SK-N-SH treated with all-trans-retinoic acid at 6 μM for 48 hours (cell line): ENCODE data around the gene BRD2.

Experiments
- ATAC-seq: fragments of 200-7000 bp; cut with Tn5 transposase; 3 replicates; pipeline ENCODE4 v1.9.1; 2020; ENCODE audit warnings: mild to moderate bottlenecking, moderate library complexity
- BACH2 ChIP-seq: fragments of 250-450 bp; sonication (Bioruptor Pico); IDR thresholded peaks from 2 replicates; pipeline ENCODE4 v1.9.0; 2021; ENCODE audit warnings: mild to moderate bottlenecking, borderline replicate concordance
- CSDC2 ChIP-seq: fragments of 250-450 bp; sonication (Bioruptor Pico); IDR thresholded peaks from 2 replicates; pipeline ENCODE4 v1.5.0; 2020; ENCODE audit warnings: mild to moderate bottlenecking, moderate library complexity
- ESRRG ChIP-seq: fragments of 250-450 bp; sonication (Bioruptor Pico); IDR thresholded peaks from 2 replicates; pipeline ENCODE4 v1.6.1; 2021; ENCODE audit warnings: mild to moderate bottlenecking
- GLIS3 ChIP-seq: fragments of 250-450 bp; sonication (Bioruptor Pico); IDR thresholded peaks from 2 replicates; pipeline ENCODE4 v1.5.0; 2020; ENCODE audit warnings: mild to moderate bottlenecking, moderate library complexity
- ISL1 ChIP-seq: fragments of 250-450 bp; sonication (Bioruptor Pico); IDR thresholded peaks from 2 replicates; pipeline ENCODE4 v2.1.2; 2022; ENCODE audit warnings: mild to moderate bottlenecking, moderate library complexity
- OSR1 ChIP-seq: fragments of 250-450 bp; sonication (Bioruptor Pico); IDR thresholded peaks from 2 replicates; pipeline ENCODE4 v1.8.0; 2022; ENCODE audit warnings: moderate library complexity, mild to moderate bottlenecking, inconsistent platforms
- PPARA ChIP-seq: fragments of 250-450 bp; sonication (Bioruptor Pico); IDR thresholded peaks from 2 replicates; pipeline ENCODE4 v1.5.0; 2020; ENCODE audit warnings: mild to moderate bottlenecking, borderline replicate concordance
- RARB ChIP-seq: fragments of 250-450 bp; sonication (Bioruptor Pico); IDR thresholded peaks from 2 replicates; pipeline ENCODE4 v1.8.0; 2021; ENCODE audit warnings: mild to moderate bottlenecking, moderate library complexity
- SNAI2 ChIP-seq: fragments of 250-450 bp; sonication (Bioruptor Pico); IDR thresholded peaks from 2 replicates; pipeline ENCODE4 v1.5.0; 2020; ENCODE audit warnings: mild to moderate bottlenecking, moderate library complexity
- TCF4 ChIP-seq: fragments of 250-450 bp; sonication (Bioruptor Pico); IDR thresholded peaks from 2 replicates; pipeline ENCODE4 v1.8.0; 2021; ENCODE audit warnings: mild to moderate bottlenecking, moderate library complexity, borderline replicate concordance
- TOX ChIP-seq: fragments of 250-450 bp; sonication (Bioruptor Pico); IDR thresholded peaks from 2 replicates; pipeline ENCODE4 v1.8.0; 2021; ENCODE audit warnings: mild to moderate bottlenecking, moderate library complexity, borderline replicate concordance
- ZC3H10 ChIP-seq: fragments of 250-450 bp; sonication (Bioruptor Pico); IDR thresholded peaks from 2 replicates; pipeline ENCODE4 v1.5.1; 2021; ENCODE audit warnings: mild to moderate bottlenecking, moderate library complexity
- ZFP3 ChIP-seq: fragments of 250-450 bp; sonication (Bioruptor Pico); IDR thresholded peaks from 2 replicates; pipeline ENCODE4 v1.5.0; 2020; ENCODE audit warnings: mild to moderate bottlenecking, moderate library complexity
- ZFP30 ChIP-seq: fragments of 450-650 bp; formaldehyde crosslinking; IDR thresholded peaks from 2 replicates; pipeline ENCODE4 v1.5.0; 2022; ENCODE audit warnings: mild to moderate bottlenecking, moderate library complexity
- ZNF565 ChIP-seq: fragments of 450-650 bp; formaldehyde crosslinking; conservative IDR thresholded peaks from 2 replicates; pipeline ENCODE4 v1.5.0; 2020; ENCODE audit warnings: low read depth, mild to moderate bottlenecking, moderate library complexity
- ZNF70 ChIP-seq: fragments of 450-650 bp; formaldehyde crosslinking; IDR thresholded peaks from 2 replicates; pipeline ENCODE4 v1.5.0; 2020; ENCODE audit warnings: mild to moderate bottlenecking, moderate library complexity
- ZNF8 ChIP-seq: fragments of 450-650 bp; formaldehyde crosslinking; IDR thresholded peaks from 2 replicates; pipeline ENCODE4 v1.5.0; 2020; ENCODE audit warnings: mild to moderate bottlenecking, moderate library complexity
- TF ChIP-seq, protein P1 (sequence below): fragments of 250-450 bp; sonication (Bioruptor Pico); IDR thresholded peaks from 2 replicates; pipeline ENCODE4 v1.5.0; 2020; ENCODE audit warnings: mild to moderate bottlenecking, moderate library complexity
- TF ChIP-seq, protein P2 (sequence below): fragments of 250-450 bp; sonication (Bioruptor Pico); IDR thresholded peaks from 2 replicates; pipeline ENCODE4 v1.5.1; 2020; ENCODE audit warnings: low read depth, mild to moderate bottlenecking, moderate library complexity
- TF ChIP-seq, protein P3 (sequence below): fragments of 250-450 bp; sonication (Bioruptor Pico); IDR thresholded peaks from 2 replicates; pipeline ENCODE4 v1.5.1; 2021; ENCODE audit warnings: mild to moderate bottlenecking, moderate library complexity
- TF ChIP-seq, protein P4 (sequence below): fragments of 250-450 bp; sonication (Bioruptor Pico); IDR thresholded peaks from 2 replicates; pipeline ENCODE4 v1.8.0; 2021; ENCODE audit warnings: low read depth, mild to moderate bottlenecking, moderate library complexity, borderline replicate concordance
- TF ChIP-seq, protein P5 (sequence below): fragments of 250-450 bp; sonication (Bioruptor Pico); IDR thresholded peaks from 2 replicates; pipeline ENCODE4 v1.8.0; 2020; ENCODE audit warnings: mild to moderate bottlenecking, moderate library complexity, borderline replicate concordance

Gene BRD2

DNA sequence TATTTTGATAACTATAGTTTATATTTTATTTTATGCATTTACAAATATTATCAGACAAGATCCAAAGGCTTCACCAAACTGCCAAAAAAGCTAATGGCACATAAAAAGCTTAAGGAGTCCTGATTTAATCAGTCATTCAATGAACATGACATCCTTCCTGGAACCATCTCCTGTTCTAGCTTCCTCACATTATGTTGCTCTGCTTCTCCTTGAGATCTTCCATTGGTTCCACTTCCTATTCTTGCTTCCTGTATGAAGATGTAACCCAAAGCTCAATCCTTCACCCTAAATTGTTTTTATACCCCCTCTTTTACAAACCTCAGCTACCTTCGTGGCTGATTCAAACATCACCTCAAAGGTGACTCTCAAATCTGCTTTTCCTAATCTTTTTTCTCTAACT lies 4.5 kb upstream of the BRD2 start:
- TF ChIP-seq ZFP3 = no peak
- no peak for TF ChIP-seq TOX (CRISPR knock-in tag)
- TF ChIP-seq, protein P1, sequence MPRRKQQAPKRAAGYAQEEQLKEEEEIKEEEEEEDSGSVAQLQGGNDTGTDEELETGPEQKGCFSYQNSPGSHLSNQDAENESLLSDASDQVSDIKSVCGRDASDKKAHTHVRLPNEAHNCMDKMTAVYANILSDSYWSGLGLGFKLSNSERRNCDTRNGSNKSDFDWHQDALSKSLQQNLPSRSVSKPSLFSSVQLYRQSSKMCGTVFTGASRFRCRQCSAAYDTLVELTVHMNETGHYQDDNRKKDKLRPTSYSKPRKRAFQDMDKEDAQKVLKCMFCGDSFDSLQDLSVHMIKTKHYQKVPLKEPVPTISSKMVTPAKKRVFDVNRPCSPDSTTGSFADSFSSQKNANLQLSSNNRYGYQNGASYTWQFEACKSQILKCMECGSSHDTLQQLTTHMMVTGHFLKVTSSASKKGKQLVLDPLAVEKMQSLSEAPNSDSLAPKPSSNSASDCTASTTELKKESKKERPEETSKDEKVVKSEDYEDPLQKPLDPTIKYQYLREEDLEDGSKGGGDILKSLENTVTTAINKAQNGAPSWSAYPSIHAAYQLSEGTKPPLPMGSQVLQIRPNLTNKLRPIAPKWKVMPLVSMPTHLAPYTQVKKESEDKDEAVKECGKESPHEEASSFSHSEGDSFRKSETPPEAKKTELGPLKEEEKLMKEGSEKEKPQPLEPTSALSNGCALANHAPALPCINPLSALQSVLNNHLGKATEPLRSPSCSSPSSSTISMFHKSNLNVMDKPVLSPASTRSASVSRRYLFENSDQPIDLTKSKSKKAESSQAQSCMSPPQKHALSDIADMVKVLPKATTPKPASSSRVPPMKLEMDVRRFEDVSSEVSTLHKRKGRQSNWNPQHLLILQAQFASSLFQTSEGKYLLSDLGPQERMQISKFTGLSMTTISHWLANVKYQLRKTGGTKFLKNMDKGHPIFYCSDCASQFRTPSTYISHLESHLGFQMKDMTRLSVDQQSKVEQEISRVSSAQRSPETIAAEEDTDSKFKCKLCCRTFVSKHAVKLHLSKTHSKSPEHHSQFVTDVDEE (CRISPR knock-in tag) = no peak
- TF ChIP-seq ZC3H10 = no peak
- no peak for TF ChIP-seq ZNF70
- no peak for TF ChIP-seq ZNF8
- TF ChIP-seq ZFP30 (CRISPR knock-in tag) = no peak
- TF ChIP-seq ZNF565 = no peak
- no peak for TF ChIP-seq TCF4 (CRISPR knock-in tag)
- TF ChIP-seq, protein P2, sequence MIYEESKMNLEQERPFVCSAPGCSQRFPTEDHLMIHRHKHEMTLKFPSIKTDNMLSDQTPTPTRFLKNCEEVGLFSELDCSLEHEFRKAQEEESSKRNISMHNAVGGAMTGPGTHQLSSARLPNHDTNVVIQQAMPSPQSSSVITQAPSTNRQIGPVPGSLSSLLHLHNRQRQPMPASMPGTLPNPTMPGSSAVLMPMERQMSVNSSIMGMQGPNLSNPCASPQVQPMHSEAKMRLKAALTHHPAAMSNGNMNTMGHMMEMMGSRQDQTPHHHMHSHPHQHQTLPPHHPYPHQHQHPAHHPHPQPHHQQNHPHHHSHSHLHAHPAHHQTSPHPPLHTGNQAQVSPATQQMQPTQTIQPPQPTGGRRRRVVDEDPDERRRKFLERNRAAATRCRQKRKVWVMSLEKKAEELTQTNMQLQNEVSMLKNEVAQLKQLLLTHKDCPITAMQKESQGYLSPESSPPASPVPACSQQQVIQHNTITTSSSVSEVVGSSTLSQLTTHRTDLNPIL (CRISPR knock-in tag) = no peak
- TF ChIP-seq, protein P3, sequence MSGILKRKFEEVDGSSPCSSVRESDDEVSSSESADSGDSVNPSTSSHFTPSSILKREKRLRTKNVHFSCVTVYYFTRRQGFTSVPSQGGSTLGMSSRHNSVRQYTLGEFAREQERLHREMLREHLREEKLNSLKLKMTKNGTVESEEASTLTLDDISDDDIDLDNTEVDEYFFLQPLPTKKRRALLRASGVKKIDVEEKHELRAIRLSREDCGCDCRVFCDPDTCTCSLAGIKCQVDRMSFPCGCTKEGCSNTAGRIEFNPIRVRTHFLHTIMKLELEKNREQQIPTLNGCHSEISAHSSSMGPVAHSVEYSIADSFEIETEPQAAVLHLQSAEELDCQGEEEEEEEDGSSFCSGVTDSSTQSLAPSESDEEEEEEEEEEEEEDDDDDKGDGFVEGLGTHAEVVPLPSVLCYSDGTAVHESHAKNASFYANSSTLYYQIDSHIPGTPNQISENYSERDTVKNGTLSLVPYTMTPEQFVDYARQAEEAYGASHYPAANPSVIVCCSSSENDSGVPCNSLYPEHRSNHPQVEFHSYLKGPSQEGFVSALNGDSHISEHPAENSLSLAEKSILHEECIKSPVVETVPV (CRISPR knock-in tag) = no peak
- TF ChIP-seq CSDC2 = no peak
- no peak for TF ChIP-seq ISL1 (CRISPR knock-in tag)

DNA sequence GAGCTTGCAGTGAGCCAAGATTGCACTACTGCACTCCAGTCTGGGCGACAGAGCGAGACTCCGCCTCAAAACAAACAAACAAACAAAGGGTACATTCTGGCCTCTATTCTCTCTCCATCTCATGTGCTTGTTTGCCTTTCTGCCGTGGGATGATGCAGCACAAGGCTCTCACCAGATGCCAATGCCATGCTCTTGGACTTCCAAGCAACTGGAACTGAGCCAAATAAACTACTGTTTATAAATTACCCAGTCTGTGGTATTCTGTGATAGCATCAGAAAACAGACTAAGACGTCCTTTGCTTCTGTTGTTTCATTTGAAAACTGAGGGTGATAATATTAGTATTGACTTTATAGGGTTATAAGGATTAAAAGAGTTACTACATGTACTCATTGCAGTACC lies 3.6 kb upstream of the BRD2 start:
- no peak for ATAC-seq
- no peak for TF ChIP-seq ZC3H10
- TF ChIP-seq ZNF8 = no peak
- TF ChIP-seq ESRRG (CRISPR knock-in tag) = no peak
- TF ChIP-seq ZFP30 (CRISPR knock-in tag) = no peak
- TF ChIP-seq ZNF70 = no peak
- TF ChIP-seq GLIS3 = no peak
- no peak for TF ChIP-seq PPARA (CRISPR knock-in tag)
- TF ChIP-seq, protein P4, sequence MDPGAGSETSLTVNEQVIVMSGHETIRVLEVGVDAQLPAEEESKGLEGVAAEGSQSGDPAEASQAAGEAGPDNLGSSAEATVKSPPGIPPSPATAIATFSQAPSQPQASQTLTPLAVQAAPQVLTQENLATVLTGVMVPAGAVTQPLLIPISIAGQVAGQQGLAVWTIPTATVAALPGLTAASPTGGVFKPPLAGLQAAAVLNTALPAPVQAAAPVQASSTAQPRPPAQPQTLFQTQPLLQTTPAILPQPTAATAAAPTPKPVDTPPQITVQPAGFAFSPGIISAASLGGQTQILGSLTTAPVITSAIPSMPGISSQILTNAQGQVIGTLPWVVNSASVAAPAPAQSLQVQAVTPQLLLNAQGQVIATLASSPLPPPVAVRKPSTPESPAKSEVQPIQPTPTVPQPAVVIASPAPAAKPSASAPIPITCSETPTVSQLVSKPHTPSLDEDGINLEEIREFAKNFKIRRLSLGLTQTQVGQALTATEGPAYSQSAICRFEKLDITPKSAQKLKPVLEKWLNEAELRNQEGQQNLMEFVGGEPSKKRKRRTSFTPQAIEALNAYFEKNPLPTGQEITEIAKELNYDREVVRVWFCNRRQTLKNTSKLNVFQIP (CRISPR knock-in tag) = no peak
- TF ChIP-seq, protein P1 (CRISPR knock-in tag) = no peak
- TF ChIP-seq, protein P2 (CRISPR knock-in tag) = no peak
- TF ChIP-seq ZFP3 = no peak
- TF ChIP-seq BACH2 (CRISPR knock-in tag) = no peak
- TF ChIP-seq CSDC2 = no peak
- TF ChIP-seq, protein P5, sequence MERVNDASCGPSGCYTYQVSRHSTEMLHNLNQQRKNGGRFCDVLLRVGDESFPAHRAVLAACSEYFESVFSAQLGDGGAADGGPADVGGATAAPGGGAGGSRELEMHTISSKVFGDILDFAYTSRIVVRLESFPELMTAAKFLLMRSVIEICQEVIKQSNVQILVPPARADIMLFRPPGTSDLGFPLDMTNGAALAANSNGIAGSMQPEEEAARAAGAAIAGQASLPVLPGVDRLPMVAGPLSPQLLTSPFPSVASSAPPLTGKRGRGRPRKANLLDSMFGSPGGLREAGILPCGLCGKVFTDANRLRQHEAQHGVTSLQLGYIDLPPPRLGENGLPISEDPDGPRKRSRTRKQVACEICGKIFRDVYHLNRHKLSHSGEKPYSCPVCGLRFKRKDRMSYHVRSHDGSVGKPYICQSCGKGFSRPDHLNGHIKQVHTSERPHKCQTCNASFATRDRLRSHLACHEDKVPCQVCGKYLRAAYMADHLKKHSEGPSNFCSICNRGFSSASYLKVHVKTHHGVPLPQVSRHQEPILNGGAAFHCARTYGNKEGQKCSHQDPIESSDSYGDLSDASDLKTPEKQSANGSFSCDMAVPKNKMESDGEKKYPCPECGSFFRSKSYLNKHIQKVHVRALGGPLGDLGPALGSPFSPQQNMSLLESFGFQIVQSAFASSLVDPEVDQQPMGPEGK = no peak
- TF ChIP-seq SNAI2 (CRISPR knock-in tag) = no peak
- TF ChIP-seq, protein P3 (CRISPR knock-in tag) = no peak
- no peak for TF ChIP-seq ZNF565
- no peak for TF ChIP-seq OSR1 (CRISPR knock-in tag)
- no peak for TF ChIP-seq RARB

More for the DNA sequence above, 4.5 kb upstream of the BRD2 start:
- ATAC-seq = no peak
